HG03469 (cell line): ENCODE results near the gene TUBA8.

Experiments used
- ATAC-seq: cut with Tn5 transposase; IDR thresholded peaks from one replicate; pipeline ENCODE4 v1.9.1; 2021; ENCODE audit warnings: mild to moderate bottlenecking, moderate library complexity, moderate number of reproducible peaks; ENCODE audit not compliant: unreplicated experiment

TUBA8 gene

DNA sequence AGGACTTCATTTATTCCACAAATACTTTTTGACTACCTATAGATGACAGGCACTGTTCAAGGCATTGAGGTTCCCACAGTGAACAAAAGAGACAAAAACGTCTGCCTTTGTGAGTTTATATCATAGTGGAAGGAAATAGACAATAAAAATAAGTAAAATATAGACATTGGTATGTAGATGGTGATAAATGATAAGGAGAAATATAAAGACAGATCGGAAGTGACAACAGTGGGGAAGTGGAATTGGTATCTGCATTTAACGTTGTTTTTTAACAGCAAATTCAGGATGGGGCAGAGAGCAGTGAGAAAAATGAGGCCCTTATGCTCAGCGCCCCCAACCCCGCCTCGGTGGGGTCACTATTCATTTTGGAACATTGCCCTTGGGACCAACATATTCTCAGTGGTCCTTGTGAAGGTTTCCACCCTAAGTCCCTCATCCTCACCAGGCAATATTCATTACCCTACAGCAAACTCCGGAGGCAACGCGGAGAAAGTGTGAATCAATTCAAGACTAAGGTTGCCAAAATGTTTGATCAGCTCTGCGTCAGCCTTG is 33.4 kb upstream of the TUBA8 start:
- no peak for ATAC-seq

DNA sequence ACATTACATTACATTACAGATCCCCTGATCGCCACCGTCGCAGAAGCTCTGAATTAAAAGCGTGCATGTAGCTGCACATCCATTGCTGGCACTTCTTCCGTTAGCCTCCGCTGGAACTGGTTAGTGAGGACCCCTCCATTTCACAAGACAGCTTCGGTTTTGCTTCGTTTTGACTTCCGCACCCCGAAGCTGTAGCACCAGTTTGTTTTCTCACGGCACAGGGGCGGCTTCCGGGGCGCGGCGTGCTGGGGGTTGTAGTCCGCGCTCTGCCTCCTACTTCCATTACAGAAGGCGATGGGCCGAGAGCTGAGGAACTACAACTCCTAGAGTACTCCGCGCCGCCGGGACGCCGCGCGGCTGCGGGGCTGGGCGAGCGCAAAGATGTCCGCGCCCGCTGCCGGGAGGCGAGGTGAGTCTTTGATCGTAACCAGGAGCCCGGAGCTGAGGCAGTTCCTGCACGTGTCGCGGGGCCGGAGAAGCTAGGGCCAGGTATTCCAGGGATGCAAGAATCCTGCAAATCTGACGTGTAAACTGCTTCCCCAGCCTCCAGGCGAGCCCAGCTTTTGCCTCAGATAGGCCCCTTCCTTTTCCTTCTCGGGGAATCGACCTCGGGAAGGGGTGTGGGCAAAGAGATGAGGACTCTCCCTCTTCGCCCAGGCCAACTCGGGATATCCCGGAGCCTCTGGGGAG is 32.8 kb upstream of the TUBA8 start, which contains the start of gene PEX26:
Gene PEX26 (plus strand): TSS at position 352 of the 690 bp plus-strand sequence. CDS start 387 bp downstream, outside the sequence.
- ATAC-seq: peak; percentile 76

GRCh38 chr22:18078329-18079041 is 32.1 kb upstream of the TUBA8 start:
- no peak for ATAC-seq

DNA sequence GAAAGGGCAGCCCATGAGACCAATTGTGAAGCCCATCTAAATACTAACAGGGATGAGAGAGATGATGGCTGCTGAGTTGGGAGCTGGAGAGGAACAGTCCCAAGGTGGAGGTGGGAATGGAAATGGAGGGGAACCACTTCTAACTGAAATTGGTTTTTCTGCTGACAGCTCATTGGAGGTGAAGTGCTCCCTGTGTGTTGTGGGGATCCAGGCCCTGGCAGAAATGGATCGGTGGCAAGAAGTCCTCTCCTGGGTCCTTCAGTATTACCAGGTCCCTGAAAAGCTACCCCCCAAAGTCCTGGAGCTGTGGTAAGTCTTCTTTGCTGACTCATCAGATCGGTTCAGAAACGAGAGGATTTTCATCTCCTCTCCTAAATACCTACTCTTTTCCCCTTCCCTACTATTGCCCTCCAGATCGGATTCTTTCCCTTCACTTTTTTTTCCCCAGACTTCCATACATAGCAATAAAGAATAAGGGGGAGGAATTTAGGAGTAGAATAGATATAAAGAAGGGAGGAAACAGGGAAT is 30.8 kb upstream of the TUBA8 start:
- ATAC-seq: no peak

DNA sequence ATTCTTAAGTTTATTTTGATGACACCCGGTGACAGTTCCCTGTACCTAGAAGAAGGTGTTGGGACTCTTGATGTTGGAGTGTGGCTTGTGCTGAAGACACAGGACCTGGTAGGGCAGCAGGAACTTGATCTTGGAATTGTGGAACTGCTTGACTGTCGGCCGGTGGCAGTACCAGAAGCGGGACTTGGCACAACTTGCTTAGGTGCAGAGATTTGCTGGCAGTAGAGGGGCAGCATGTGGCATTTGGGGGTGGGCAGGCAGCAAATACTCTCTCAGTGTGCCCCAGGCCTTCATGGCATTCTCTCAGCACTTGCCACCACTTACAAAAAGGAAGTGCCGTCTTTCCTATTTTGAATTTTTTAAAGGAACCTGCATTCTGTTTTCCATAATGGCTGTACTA is 29.2 kb upstream of the TUBA8 start:
- no peak for ATAC-seq

- no peak for ATAC-seq
Observed at GRCh38 chr22:18082467-18082866, 28.1 kb upstream of the TUBA8 start.

GRCh38 chr22:18083406-18083805 is 27.2 kb upstream of the TUBA8 start:
- no peak for ATAC-seq

GRCh38 chr22:18085188-18085587 is 25.4 kb upstream of the TUBA8 start:
- no peak for ATAC-seq

DNA sequence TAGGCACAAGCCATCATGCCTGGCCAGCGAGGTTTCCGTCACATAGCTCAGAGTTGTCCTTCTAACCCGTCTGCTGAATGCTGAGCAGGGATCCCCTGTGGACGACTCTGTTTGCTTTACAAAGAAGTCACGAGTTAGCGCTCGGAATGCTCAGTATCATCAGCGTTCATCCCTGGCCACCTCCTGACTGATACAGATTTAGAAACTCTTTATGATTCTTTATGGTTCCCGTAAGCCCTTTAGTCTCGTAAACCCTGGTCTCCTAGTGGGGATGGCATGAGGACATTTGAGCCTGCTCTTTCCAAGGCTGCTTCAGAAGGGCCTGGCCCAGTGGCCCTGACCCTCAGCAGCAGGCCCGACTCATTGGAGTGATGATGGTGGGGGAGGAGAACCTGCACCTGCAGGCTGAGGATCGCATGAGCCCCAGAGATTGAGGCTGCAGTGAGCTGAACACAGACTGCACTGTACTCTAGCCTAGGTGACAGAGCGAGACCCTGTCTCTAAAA is 23.2 kb upstream of the TUBA8 start:
- no peak for ATAC-seq

- peak; percentile 56 for ATAC-seq
Observed at GRCh38 chr22:18088825-18089568, 21.6 kb upstream of the TUBA8 start.

DNA sequence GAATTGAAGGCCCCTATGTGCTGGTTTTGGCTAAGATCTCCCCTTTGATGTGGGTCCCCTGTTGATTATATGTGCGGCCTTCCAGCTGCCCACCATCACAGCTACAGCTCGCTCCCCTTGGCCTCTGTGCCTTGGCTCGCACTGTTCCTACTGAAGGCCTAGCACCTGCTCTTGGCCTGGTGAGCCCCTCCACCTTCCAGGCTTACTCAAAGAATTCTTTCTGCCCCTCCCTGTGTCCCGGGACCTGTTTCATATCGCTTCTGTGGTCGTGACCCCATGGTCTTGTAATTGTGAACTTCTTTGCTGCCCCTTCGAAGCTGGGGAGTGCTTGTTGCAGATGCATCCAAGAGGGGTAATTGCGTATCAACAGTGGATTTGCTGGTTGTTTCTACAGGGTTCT is 20.3 kb upstream of the TUBA8 start:
- no peak for ATAC-seq

- no peak for ATAC-seq
Observed at GRCh38 chr22:18091478-18091877, 19.1 kb upstream of the TUBA8 start.

GRCh38 chr22:18091916-18092526 is 18.6 kb upstream of the TUBA8 start:
- ATAC-seq: no peak

- ATAC-seq: no peak
Observed at GRCh38 chr22:18093661-18094060, 16.9 kb upstream of the TUBA8 start.

DNA sequence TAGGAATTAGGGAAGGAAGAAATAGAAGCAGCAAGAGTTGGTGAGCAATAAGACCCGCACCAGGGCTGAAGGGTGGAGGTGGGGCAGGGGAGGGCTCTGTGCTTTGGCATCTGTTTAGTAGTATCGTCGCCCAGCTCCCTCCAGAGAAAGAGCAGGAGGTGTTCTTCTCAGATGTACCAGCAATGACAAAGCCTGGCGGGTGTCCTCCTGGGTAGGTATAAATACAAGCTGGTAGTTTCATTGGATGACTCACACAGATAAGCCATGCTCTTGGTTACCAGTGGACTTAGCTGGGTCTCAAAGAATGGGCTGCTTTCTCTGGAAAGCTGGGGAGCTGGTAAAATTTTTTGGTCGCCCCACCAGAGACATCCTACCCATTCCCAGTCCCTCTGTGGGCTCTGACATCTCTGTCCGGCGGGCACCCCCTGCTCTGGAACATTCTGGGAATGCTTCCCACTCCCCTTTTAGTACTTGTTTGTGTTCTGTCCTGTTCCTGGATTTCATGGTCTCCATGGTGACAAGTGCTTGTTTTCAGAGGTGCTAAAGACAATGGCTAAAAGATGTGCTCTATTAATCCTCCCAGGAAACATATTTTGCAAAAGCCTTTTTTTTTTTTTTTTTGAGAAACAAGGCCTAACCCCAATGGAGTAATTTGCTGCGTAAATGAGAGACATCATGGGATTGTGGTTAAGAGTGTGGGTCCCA is 15.4 kb upstream of the TUBA8 start:
- ATAC-seq: no peak

GRCh38 chr22:18096823-18097222 is 13.8 kb upstream of the TUBA8 start:
- no peak for ATAC-seq

- ATAC-seq: no peak
Observed at GRCh38 chr22:18100781-18101180, 9.8 kb upstream of the TUBA8 start.

DNA sequence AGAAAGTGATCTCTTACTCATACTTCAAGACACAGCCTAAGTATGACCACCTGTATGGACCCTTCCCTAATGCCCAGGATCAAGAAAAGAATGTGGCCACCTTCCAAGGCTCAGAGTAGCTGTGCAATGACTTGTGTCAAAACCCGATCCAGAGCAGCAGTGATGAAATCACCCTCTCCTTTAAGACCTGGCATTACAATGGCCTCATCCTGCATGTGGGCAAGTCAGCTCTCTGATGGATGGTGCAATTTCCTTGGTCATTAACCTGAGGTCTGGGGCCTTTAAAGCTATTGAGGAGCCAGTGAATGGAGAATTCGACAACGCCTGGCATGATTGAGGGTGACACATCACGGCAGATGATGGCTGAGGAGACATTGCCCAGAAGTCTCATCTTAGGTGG is 9.1 kb upstream of the TUBA8 start:
- no peak for ATAC-seq

- no peak for ATAC-seq
Observed at GRCh38 chr22:18103527-18104269, 6.9 kb upstream of the TUBA8 start.
